ENCODE data around the gene ZDHHC11.
"Not testable (repeated sequence)": the region's sequence is repeated elsewhere in the genome, so short reads cannot be mapped to it uniquely, and the experiment has no call there.

ZDHHC11 gene

GRCh38 chr5:815449-815848, 35.3 kb downstream of the ZDHHC11 start:
- DNase-seq (ENCODE audit: low read depth in 2 of 2, low spot score in 1 of 2), result no peak

- DNase-seq (ENCODE audit: low read depth in 2 of 2, low spot score in 1 of 2), result not testable (repeated sequence)
Measured at GRCh38 chr5:813575-813974, 37.2 kb downstream of the ZDHHC11 start.

DNA sequence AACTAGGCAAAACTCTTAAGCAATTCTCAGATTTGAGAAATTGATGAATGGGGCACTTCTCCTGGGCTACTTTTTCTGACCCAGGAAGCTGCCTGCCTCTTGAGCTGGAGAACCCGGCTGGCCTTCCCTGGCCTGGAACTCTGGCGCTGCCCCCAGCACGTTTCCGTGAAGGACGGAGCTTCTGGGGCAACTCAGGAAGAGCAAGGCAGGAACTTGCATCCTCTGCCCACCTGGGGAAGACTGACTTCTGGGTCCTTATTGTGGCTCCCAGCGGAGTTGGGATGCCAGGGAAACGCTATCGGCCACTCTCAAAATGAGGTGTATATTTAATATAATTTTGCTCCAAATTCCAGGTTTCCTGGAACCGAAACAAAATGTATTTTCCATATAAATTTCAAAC, 39.4 kb downstream of the ZDHHC11 start:
- DNase-seq (ENCODE audit: low read depth in 2 of 2, low spot score in 1 of 2), result not testable (repeated sequence)

- not testable (repeated sequence) for DNase-seq (ENCODE audit: low read depth in 2 of 2, low spot score in 1 of 2)
Measured at GRCh38 chr5:807719-808514, 42.9 kb downstream of the ZDHHC11 start.

- DNase-seq (ENCODE audit: low read depth in 2 of 2, low spot score in 1 of 2), result no peak
Measured at GRCh38 chr5:801472-801871, 49.3 kb downstream of the ZDHHC11 start.

DNA sequence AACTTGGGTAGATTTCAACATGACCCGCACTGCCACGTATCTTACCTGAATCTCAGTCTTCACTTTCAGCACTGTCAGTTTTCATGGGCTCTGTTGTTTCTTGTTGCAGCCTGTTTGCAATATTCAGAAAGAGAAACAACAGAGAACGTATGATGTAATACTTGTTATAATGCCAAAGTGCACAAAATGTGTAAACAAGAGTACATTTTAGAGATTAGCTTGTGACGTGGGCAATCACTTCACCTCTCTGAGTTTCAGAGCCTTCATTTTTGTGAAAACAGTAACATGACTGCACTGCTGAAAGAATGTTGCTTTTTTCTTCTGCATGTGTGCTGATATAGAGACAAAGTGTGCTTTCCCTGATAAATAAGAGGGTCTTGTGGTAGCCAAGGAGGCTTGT, 49.7 kb downstream of the ZDHHC11 start:
- DNase-seq (ENCODE audit: low read depth in 2 of 2, low spot score in 1 of 2), result not testable (repeated sequence)

DNA sequence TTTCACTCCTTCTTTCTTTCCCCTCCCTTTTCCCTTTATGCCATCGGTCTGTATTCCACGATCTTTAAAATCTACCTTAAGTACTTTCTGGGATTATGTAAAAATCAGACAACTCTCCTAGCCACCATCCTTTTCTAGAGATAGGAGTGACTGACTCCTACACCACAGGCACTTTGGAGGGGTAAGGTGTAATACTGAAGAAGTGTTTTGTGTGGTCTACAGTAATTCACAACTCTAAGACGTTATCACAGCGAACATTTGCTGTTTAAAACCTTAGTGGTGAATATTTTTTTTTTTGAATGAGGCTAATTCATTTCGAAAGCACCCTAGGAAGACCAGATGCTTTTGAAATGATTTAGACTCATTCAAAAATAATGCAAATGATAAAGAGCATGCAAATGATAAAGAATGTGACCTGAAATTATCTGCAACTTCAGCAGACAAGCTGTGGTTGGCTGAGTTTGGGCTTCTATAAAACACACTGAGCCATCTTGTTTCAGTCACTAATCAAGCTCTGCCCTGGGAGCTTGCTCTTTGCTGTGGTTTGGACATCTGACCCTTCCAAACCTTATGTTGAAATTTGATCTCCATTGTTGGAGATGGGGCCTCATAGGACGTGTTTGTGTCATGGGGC, 52.2 kb downstream of the ZDHHC11 start:
- not testable (repeated sequence) for DNase-seq (ENCODE audit: low read depth in 2 of 2, low spot score in 1 of 2)

- DNase-seq (ENCODE audit: low read depth in 2 of 2, low spot score in 1 of 2), result not testable (repeated sequence)
Measured at GRCh38 chr5:797986-798385, 52.8 kb downstream of the ZDHHC11 start.

DNA sequence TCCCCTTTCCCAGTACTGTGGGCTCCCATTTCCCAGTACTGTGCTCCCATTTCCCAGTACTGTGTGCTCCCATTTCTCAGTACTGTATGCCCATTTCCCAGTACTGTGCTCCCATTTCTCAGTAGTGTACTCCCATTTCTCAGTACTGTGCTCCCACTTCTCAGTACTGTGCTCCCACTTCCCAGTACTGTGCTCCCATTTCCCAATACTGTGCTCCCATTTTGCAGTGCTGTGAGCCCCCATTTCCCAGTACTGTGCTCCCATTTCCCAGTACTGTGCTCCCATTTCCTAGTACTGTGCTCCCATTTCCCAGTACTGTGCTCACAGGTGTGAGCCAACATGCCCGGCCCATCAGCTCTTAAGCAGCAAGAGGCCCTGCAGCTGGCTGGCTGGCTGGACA, 54.9 kb downstream of the ZDHHC11 start:
- not testable (repeated sequence) for DNase-seq (ENCODE audit: low read depth in 2 of 2, low spot score in 1 of 2)

DNA sequence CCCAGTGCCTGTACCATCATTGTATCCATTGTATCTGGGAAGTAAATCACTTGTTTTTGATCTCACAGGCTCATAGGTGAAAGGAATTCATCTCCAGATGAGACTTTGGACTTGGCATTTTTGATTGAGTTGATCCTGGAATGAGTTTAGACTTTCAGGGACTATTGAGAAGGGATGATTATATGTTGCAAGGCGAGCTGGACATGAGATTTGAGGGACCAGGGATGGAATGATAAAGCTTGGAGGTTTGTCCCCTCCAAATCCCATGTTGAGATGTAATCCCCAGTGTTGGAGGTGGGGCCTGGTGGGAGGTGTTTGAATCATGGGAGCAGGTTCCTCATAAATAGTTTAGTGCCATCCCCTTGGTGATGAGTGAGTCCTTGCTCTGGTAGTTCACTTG, 55.8 kb downstream of the ZDHHC11 start:
- not testable (repeated sequence) for DNase-seq (ENCODE audit: low read depth in 2 of 2, low spot score in 1 of 2)

GRCh38 chr5:788703-789102, 62.1 kb downstream of the ZDHHC11 start:
- not testable (repeated sequence) for DNase-seq (ENCODE audit: low read depth in 2 of 2, low spot score in 1 of 2)

GRCh38 chr5:787857-788233, 62.9 kb downstream of the ZDHHC11 start:
- not testable (repeated sequence) for DNase-seq (ENCODE audit: low read depth in 2 of 2, low spot score in 1 of 2)

DNA sequence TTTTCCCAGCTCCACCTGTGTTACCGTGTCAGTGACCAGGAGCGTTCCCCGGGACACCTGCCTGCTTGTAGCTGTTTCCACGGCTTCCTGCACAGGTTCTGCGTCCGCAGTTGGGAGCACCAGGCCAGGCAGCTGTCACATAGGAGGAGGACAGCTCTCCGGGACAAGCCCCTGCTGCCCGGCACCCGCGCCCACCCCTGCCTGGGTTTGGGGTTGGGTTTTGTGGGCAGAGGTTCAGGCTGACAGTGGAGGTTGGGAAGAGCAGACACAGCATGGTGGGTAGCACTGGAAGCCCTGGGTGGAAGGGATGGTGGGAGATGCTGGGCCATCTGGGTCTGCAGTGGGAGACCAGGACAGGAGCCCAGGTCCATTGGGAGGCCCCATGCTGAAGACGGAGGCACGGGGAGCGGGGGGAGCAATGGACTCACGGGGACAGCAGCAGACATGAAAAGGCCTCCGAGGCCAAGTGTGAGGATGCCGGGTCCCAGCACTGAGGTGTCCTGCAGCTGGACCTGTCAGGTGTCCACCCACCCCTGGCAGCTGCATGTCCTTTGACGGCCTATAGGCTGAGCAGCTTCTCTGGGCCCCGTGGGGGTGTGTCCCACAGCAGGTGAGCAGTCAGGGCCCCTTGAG, 63.4 kb downstream of the ZDHHC11 start:
- DNase-seq (ENCODE audit: low read depth in 2 of 2, low spot score in 1 of 2), result not testable (repeated sequence)

DNA sequence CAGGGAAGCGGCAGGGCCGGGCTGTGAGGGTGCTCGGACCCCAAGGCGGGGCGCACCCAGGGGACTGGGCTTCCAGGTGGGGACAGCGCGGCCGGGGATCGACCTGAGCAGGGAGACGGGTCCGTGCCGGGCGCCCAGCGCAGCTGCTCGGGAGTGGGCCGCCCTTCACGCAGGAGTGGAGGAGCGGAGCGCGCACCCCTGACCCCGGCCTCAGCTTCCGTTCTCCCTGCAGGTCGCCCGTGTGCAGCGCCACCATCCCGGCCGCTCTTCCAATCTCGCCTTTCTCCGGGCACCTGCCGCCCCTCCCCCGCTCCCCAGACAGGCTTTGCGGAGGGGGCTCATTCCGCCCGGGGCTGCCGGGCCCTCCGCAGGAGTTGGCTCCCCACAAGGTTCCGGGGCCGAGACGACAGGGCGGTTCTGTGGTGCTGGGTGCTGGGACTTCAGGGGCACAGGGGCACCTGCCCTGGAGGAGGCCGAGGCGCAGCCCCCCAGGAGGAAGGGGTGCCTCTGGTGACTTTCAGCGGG, 65.5 kb downstream of the ZDHHC11 start:
- not testable (repeated sequence) for DNase-seq (ENCODE audit: low read depth in 2 of 2, low spot score in 1 of 2)

DNA sequence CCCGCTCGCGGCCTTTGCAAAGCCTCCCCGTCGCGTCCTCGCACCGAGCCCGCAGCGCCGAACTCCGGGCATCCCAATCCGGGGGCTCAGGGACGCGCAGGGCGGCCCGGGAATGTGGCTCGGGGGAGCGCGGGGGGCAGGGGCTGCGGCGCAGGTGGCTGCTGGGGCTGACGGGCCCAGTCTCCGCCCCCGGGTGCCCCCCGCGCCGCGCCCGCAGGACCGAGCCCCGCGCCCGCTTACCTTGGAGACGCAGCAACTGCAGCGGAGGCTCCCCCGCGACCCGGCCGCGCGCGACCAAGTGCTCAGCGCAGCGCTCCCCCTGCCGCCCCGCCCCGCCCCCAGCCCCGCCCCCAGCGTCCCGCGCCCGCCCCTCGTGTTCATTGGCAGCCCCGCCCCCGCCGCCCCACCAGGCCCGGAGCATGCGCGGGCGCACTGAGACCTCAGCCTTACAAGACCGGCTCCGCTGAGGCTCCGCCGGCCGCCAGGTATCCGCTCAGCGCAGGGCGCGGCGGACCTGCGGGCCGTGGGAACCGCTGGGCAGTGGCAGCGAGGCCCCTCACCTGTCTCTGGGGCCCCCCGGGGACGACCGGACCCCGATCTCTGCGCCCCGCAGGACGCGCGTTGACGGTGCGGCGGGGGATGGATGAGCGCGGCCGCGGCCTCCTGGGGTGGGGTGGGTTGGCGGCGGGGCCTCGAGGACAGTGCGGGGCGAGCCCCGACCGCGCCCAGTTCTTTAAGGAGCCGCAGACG, 66.2 kb downstream of the ZDHHC11 start, which contains the start of gene ZDHHC11B:
TSS of gene ZDHHC11B (minus strand) at position 302 of the 750 bp plus-strand sequence. CDS start 17,810 bp downstream, outside the sequence.
- peak; percentile 84 to 88 for DNase-seq (ENCODE audit: low read depth in 2 of 2, low spot score in 1 of 2)

- not testable (repeated sequence) for DNase-seq (ENCODE audit: low read depth in 2 of 2, low spot score in 1 of 2)
Measured at GRCh38 chr5:783881-784427, 66.8 kb downstream of the ZDHHC11 start.

- DNase-seq (ENCODE audit: low read depth in 2 of 2, low spot score in 1 of 2), result not testable (repeated sequence)
Measured at GRCh38 chr5:783049-783802, 67.6 kb downstream of the ZDHHC11 start.

DNA sequence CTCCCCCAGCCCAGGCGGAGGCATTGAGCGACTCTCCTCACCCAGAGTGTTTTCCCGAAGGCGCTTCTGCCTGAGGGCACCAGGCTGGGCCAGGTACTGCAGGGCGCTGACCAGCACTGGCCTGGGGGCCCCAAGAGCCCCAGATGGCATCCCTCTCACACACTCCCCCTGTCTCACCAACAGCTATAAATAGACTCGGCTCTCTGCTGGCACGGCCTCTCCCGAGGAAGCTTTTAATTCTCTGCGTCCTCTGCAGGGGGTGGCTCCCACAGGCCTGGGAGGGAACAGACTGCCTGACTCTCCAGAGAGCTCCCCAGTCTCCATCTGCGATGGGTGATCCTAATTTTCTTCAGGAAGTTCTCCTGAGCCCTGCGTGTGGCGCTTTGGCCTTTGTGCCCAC, 68.4 kb downstream of the ZDHHC11 start:
- not testable (repeated sequence) for DNase-seq (ENCODE audit: low read depth in 2 of 2, low spot score in 1 of 2)

DNA sequence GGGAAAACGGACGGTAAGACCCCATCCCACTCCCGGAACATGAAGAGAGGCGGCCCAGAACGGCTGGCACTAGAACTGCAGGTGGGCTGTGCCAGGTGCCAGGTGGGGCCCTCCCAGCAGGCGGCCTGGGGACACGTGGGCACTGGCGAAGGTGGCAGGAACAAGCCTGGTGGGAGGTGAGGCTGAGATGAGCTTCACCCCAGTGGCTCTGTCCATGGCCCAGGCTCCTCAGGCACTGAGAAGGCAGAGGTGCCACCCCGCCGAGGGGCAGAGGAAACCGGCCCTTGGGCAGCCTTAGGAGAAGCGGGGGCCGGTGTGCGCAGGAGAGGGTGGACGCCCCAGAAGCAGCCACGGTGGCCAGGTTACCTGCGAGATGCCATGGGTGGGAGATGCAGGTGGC, 70.2 kb downstream of the ZDHHC11 start:
- DNase-seq (ENCODE audit: low read depth in 2 of 2, low spot score in 1 of 2), result not testable (repeated sequence)

GRCh38 chr5:778967-779366, 71.8 kb downstream of the ZDHHC11 start:
- not testable (repeated sequence) for DNase-seq (ENCODE audit: low read depth in 2 of 2, low spot score in 1 of 2)
